Upper lobe of left lung (tissue), 6 donors: ENCODE measurements around the gene CTNNAL1. TPM values are rescaled to one million over a fixed set of nuclear protein-coding genes. Genes with fewer than 3 reads are reported as not detected.
"Not testable (repeated sequence)": the region's sequence is repeated elsewhere in the genome, so short reads cannot be mapped to it uniquely, and the experiment has no call there.

Source experiments
- ATAC-seq, 2 donors: fragments of 200-7000 bp; cut with Tn5 transposase; one replicate each; pipeline ENCODE4 v1.9.1; 2022; ENCODE audit warnings: mild to moderate bottlenecking in 2 of 2, moderate library complexity in 2 of 2; ENCODE audit not compliant: low FRiP score in 2 of 2
- DNase-seq, 2 donors: peaks; one replicate each; pipeline ENCODE4 v3.0.0-alpha.2; 2019 to 2020
- H3K27ac ChIP-seq, 4 donors: fragments of 200-600 bp; sonication (generic); one replicate each; pipeline ENCODE4 v1.5.1; 2016 to 2019
- H3K27me3 ChIP-seq, 4 donors: fragments of 200-600 bp; sonication (generic); one replicate each; pipeline ENCODE4 v1.5.1; 2017 to 2019
- H3K36me3 ChIP-seq, 4 donors: fragments of 200-600 bp; sonication (generic); one replicate each; pipeline ENCODE4 v1.5.1; 2016 to 2019
- H3K4me1 ChIP-seq, 4 donors: fragments of 200-600 bp; sonication (generic); one replicate each; pipeline ENCODE4 v1.5.1; 2018 to 2019
- H3K4me3 ChIP-seq, 4 donors: fragments of 200-600 bp; sonication (generic); one replicate each; pipeline ENCODE4 v1.5.1; 2017 to 2019; ENCODE audit warnings: mild to moderate bottlenecking in 2 of 4, moderate library complexity in 1 of 4
- H3K9me3 ChIP-seq, 4 donors: fragments of 200-600 bp; sonication (generic); one replicate each; pipeline ENCODE4 v1.5.1; 2018 to 2019
- EP300 ChIP-seq, 4 donors: sonication (generic); formaldehyde crosslinking; IDR thresholded peaks; one replicate each; pipeline ENCODE4 v1.5.1; 2017; ENCODE audit warnings: antibody characterized with exemption in 4 of 4, control low read depth in 2 of 4
- POLR2A ChIP-seq, 4 donors: fragments of 450-650 bp; IDR thresholded peaks; one replicate each; pipeline ENCODE4 v1.5.1; 2016 to 2017; ENCODE audit warnings: antibody characterized with exemption in 4 of 4, mild to moderate bottlenecking in 2 of 4
- POLR2AphosphoS5 ChIP-seq, 2 donors: sonication (generic); formaldehyde crosslinking; IDR thresholded peaks; one replicate each; pipeline ENCODE4 v1.5.1; 2017; ENCODE audit warnings: antibody characterized with exemption in 2 of 2
- WGBS, 2 donors: methylation state at CpG; one replicate each; pipeline ENCODE4 v1.1.5; 2017 to 2018; 5-methylcytosine and 5-hydroxymethylcytosine counted together
- total RNA-seq, 6 donors: library from RNA; depleted of rRNA in 4 of 6; stranded (reverse); fragments of >200 nt in 4 of 6; gene quantifications; one replicate each; pipeline versions ENCODE4 v1.1.0 to v1.2.1, GENCODE V29; 2016 to 2021
- TF ChIP-seq, protein P1 (sequence below), 6 experiments: fragments of 450-650 bp in 4 of 6; fragments of 200-600 bp in 2 of 6; sonication (generic) in 2 of 6; IDR thresholded peaks; one replicate each; pipeline ENCODE4 v1.5.1; 2016 to 2019; ENCODE audit warnings: antibody characterized with exemption in 6 of 6
- donor health status: DM: no; HTN: no; CAD: no; lungs with moderate emphysema.
- donor health status: DM: no; HTN: yes; CAD: no; lungs with severe emphysema.

CTNNAL1 gene
- total RNA-seq, 6 donors from 2014 or later: 10.5 to 59.6 (median 25.9) TPM

DNA sequence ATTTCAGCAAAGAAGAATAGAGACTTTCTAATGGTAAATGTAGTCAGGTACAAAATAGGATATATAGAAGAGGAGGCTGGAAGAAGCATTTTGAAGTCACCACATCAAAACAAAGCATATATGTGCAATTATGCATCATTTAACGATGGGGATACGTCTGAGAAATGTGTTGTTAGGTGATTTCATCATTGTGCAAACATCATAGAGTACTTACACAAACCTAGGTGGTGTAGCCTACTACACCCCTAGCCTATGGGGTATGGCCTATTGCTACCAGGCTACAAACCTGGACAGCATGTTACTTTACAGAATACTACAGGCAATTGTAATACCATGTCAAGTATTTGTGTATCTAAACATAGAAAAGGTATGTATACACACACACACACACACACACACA is 107.8 kb downstream of the CTNNAL1 start:
- ATAC-seq: no peak
- no peaks in the 10 kb centered on the region for H3K4me1 ChIP-seq
- 58 to 61% methylated on average over 2 of the region's 2 CpGs for WGBS, 2 donors
- H3K4me3 ChIP-seq: no peak overlapping the region
- H3K27ac ChIP-seq: no peak overlapping the region
- no peak for DNase-seq
- H3K9me3 ChIP-seq: no peaks in the 10 kb centered on the region
- peaks cover 15 to 100% (median 34%) of the 10 kb centered on the region in 4 donors for H3K36me3 ChIP-seq
- no peak for TF ChIP-seq POLR2AphosphoS5 (IDR thresholded peaks at IDR 0.05)
- TF ChIP-seq EP300 (IDR thresholded peaks at IDR 0.05): no peak
- TF ChIP-seq, protein P1, sequence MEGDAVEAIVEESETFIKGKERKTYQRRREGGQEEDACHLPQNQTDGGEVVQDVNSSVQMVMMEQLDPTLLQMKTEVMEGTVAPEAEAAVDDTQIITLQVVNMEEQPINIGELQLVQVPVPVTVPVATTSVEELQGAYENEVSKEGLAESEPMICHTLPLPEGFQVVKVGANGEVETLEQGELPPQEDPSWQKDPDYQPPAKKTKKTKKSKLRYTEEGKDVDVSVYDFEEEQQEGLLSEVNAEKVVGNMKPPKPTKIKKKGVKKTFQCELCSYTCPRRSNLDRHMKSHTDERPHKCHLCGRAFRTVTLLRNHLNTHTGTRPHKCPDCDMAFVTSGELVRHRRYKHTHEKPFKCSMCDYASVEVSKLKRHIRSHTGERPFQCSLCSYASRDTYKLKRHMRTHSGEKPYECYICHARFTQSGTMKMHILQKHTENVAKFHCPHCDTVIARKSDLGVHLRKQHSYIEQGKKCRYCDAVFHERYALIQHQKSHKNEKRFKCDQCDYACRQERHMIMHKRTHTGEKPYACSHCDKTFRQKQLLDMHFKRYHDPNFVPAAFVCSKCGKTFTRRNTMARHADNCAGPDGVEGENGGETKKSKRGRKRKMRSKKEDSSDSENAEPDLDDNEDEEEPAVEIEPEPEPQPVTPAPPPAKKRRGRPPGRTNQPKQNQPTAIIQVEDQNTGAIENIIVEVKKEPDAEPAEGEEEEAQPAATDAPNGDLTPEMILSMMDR (IDR thresholded peaks at IDR 0.05): no peak
- no peak for TF ChIP-seq POLR2A (IDR thresholded peaks at IDR 0.05)
- no peaks in the 10 kb centered on the region for H3K27me3 ChIP-seq

DNA sequence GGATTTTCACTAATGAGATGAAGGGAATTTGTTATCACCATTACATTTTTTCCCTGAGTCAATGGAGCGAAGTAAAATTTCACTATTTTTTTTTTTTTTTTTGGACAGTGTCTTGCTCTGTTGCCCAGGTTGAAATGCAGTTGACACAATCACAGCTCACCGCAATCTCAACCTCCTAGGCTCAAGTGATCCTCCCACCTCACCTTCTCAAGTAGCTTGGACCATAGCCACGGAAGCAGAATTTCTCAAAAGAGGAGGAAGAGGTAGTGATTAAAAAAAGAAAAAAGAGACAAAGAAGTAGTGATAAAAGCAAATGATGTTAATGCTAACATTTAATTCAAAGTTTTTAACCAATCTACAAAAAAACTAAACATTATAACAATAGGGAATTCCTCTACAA is 109.1 kb downstream of the CTNNAL1 start:
- peaks cover 10 to 100% (median 41%) of the 10 kb centered on the region in 4 donors for H3K36me3 ChIP-seq
- H3K9me3 ChIP-seq: no peaks in the 10 kb centered on the region
- DNase-seq (no peak), ATAC-seq (no peak)
- no peak overlapping the region for H3K4me3 ChIP-seq
- H3K4me1 ChIP-seq: no peaks in the 10 kb centered on the region
- WGBS, 2 donors: 86 to 91% methylated on average over 3 of the region's 3 CpGs
- H3K27ac ChIP-seq: no peak overlapping the region
- TF ChIP-seq POLR2AphosphoS5 (IDR thresholded peaks at IDR 0.05) (no peak), POLR2A (IDR thresholded peaks at IDR 0.05) (no peak), EP300 (IDR thresholded peaks at IDR 0.05) (no peak)
- TF ChIP-seq, protein P1 (IDR thresholded peaks at IDR 0.05): no peak
- no peaks in the 10 kb centered on the region for H3K27me3 ChIP-seq

DNA sequence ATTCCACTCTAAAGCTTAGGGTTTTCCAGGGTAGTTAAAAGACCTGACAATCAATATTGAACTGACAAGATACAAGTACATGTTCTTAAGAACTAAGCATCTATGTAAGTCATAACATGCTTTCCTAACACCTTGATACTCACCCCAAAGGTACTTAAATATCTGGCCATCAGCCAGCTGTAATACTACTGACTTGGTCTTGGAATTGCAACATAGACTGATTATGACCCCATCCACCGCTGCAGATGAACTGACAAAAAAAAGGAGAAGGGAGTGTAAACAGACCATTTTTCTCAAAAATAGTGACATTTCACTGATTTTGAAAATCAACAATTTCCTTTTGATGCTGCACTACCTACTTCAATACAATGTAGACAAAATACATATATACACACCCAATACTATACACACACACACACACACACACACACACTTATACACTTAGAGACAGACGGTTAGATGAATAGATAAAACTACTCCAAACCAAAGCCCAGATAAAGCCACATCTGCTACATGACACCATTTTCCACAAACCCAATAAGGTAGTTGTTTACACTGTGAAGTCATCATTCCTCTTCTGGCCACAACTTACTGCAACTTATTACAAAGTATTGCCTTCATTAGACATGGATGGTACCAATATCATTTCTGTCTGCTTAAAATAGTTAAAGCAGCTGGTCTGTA is 109.7 kb downstream of the CTNNAL1 start:
- 74 to 78% methylated on average over 2 of the region's 2 CpGs for WGBS, 2 donors

DNA sequence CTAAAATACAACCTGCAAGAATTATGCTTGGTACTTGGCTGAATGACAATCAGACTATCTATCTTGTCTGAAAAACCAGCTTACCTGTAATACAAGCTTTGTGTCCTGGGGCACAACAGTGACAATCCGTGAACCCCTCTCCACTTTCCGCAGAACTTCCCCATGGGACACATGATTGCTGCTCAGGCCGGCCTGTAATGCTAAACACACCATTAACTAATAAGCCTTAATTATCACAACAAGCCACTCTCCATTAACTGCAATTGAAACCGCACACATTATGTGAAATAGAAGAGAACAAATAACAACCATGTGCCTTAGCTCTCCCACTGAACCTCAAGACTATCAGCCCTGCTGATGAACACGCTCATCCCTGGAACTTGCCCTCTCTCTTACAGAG is 113.1 kb downstream of the CTNNAL1 start:
- ATAC-seq: no peak
- H3K9me3 ChIP-seq: no peaks in the 10 kb centered on the region
- no peaks in the 10 kb centered on the region for H3K27me3 ChIP-seq
- TF ChIP-seq, protein P1 (IDR thresholded peaks at IDR 0.05): no peak
- no peak for TF ChIP-seq POLR2AphosphoS5 (IDR thresholded peaks at IDR 0.05)
- no peak for TF ChIP-seq EP300 (IDR thresholded peaks at IDR 0.05)
- no peak for TF ChIP-seq POLR2A (IDR thresholded peaks at IDR 0.05)
- no peak overlapping the region for H3K27ac ChIP-seq
- no peak for DNase-seq
- WGBS, 2 donors: 94 to 97% methylated on average over 5 of the region's 5 CpGs
- no peaks in the 10 kb centered on the region for H3K4me1 ChIP-seq
- peaks cover 16 to 99% (median 51%) of the 10 kb centered on the region in 4 donors for H3K36me3 ChIP-seq
- H3K4me3 ChIP-seq: no peak overlapping the region

More for the DNA sequence above, 109.7 kb downstream of the CTNNAL1 start:
- no peak overlapping the region for H3K4me3 ChIP-seq
- peaks cover 9 to 100% (median 41%) of the 10 kb centered on the region in 4 donors for H3K36me3 ChIP-seq
- H3K27ac ChIP-seq: no peak overlapping the region
- ATAC-seq: no peak
- no peak for DNase-seq
- TF ChIP-seq EP300 (IDR thresholded peaks at IDR 0.05) (no peak), POLR2AphosphoS5 (IDR thresholded peaks at IDR 0.05) (no peak), POLR2A (IDR thresholded peaks at IDR 0.05) (no peak)
- TF ChIP-seq, protein P1 (IDR thresholded peaks at IDR 0.05): no peak
- H3K9me3 ChIP-seq: no peaks in the 10 kb centered on the region
- H3K27me3 ChIP-seq: no peaks in the 10 kb centered on the region
- no peaks in the 10 kb centered on the region for H3K4me1 ChIP-seq

DNA sequence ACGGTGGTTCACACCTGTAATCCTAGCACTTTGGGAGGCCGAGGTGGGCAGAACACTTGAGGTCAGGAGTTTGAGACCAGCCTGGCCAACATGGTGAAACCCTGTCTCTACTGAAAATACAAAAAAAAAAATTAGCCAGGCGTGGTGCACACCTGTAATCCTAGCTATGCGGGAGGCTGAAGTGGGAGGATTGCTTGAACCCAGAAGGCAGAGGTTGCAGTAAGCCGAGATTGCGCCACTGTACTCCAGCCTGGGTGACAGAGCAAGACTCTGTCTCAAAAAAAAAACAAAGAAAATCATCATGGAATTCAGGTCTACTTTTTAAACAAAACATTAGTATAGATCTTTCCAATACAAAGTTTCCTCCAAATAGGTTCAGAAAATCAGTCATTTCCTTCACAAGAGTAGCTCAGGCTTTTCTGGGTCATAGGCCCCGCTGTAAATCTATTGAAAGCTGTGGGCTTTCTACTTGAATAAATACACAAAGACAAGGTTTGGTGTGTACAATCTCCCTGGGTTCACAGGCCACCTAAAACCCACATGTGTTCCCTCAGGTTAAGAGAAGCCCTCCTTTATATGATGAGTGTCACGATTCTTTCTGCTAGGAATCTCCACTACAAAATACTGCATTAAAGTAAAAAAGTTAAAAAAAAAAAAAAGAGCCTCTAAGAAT is 114.1 kb downstream of the CTNNAL1 start:
- H3K4me3 ChIP-seq, H3K4me1 ChIP-seq, ATAC-seq, H3K27me3 ChIP-seq, DNase-seq, H3K27ac ChIP-seq, H3K9me3 ChIP-seq: not testable (repeated sequence)
- WGBS, 2 donors: 89 to 94% methylated on average over 8 of the region's 8 CpGs
- peaks cover 19 to 99% (median 56%) of the 10 kb centered on the region in 4 donors for H3K36me3 ChIP-seq
